ENCODE data around the gene CERS6.

GRCh38 chr2:168584911-168585310, 128.8 kb downstream of the CERS6 start:
- no peak for TF ChIP-seq CTCF (IDR thresholded peaks at IDR 0.05)
- TF ChIP-seq POLR2A (IDR thresholded peaks at IDR 0.05): no peak
